ENCODE results near the gene TRIM62. TPM values are rescaled to one million over a fixed set of nuclear protein-coding genes. Genes with fewer than 3 reads are reported as not detected.

TRIM62 gene
- total RNA-seq, 1 experiment from 2014 or later: 2.8 TPM

DNA sequence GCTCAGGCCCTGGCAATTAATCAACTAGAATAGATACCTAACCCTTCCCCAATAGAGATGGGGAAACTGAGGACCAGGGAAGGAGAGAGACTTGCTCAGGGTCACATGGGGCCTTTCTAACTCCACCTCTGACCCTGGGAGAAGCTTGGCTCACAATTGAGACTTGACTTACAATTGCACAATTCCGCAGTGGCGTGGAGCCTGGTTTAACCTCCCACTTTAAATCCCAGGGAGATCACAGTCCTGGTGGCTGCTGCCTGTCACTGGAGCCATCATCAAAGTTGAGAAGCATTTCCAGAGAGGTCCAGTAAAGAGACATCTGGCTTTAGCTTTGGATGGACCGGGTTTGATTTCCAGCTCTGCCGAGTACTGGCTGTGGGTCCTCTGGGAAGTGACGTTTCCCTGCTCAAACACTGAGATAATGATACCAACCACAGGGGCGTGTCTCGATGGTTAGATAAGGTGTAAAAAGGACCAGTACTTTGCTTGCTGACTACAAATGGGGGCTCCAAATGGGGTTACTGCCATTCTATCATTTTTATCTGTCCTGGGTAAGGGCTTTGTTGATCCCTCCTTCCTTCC, 39.3 kb downstream of the TRIM62 start:
- Histone ChIP-seq H3K9me3 (ENCODE audit: low read depth, low read length, poor library complexity, severe bottlenecking) (no peaks in the 10 kb centered on the region), H3K27me3 (replicated peaks; ENCODE audit: insufficient read depth, low read depth, low read length, poor library complexity) (no peaks in the 10 kb centered on the region), H3K27ac (ENCODE audit: low read depth, low read length, poor library complexity, severe bottlenecking) (no peak overlapping the region), H3K4me1 (ENCODE audit: insufficient read depth, low read length, poor library complexity, severe bottlenecking) (peaks cover 2% of the 10 kb centered on the region), H3K36me3 (ENCODE audit: insufficient read depth, low read length, poor library complexity, severe bottlenecking) (no peaks in the 10 kb centered on the region), H3K4me3 (ENCODE audit: low read depth, low read length, poor library complexity, severe bottlenecking) (no peak overlapping the region)
- TF ChIP-seq, protein P1, sequence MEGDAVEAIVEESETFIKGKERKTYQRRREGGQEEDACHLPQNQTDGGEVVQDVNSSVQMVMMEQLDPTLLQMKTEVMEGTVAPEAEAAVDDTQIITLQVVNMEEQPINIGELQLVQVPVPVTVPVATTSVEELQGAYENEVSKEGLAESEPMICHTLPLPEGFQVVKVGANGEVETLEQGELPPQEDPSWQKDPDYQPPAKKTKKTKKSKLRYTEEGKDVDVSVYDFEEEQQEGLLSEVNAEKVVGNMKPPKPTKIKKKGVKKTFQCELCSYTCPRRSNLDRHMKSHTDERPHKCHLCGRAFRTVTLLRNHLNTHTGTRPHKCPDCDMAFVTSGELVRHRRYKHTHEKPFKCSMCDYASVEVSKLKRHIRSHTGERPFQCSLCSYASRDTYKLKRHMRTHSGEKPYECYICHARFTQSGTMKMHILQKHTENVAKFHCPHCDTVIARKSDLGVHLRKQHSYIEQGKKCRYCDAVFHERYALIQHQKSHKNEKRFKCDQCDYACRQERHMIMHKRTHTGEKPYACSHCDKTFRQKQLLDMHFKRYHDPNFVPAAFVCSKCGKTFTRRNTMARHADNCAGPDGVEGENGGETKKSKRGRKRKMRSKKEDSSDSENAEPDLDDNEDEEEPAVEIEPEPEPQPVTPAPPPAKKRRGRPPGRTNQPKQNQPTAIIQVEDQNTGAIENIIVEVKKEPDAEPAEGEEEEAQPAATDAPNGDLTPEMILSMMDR (conservative IDR thresholded peaks at IDR 0.05; ENCODE audit: low read depth, low read length): no peak
- TF ChIP-seq EZH2 (IDR thresholded peaks at IDR 0.05; ENCODE audit: borderline replicate concordance, low read depth, low read length, poor library complexity, severe bottlenecking): no peak
- intact Hi-C loops (cut with micrococcal nuclease; ENCODE audit: unreplicated experiment): no loop called here
- BruUV-seq (replicated peaks): no TSS peak
- ChIA-PET POLR2A (ENCODE audit: low non-redundant PET) (no interaction called here), CTCF (interaction anchor here (0.6 kb wide), 1 partner anchor 28 kb away, joined by 6 read pairs; no protein-coding TSS in a partner anchor)
- DNase-seq (ENCODE audit: low spot score): no peak

DNA sequence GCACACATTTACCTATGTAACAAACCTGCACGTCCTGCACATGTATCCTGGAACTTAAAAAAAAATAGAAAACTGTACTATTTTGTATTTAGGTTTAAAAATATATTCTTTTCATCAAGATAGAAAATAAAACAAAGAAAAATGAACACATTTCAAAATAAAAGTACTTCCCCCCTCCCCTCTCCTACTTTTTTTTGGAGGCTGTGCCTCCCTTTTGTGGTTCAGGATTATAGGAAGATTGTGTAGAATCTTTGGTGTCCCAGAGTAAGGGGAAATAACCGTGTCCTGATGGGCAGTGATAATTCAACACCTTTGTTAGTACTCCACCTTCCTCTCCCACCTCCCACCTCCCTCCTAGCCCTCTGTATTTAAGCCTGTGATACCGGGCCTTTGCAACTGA, 40.1 kb downstream of the TRIM62 start:
- BruUV-seq (replicated peaks): no TSS peak
- DNase-seq (ENCODE audit: low spot score): no peak
- Histone ChIP-seq H3K9me3 (ENCODE audit: low read depth, low read length, poor library complexity, severe bottlenecking) (no peaks in the 10 kb centered on the region), H3K36me3 (ENCODE audit: insufficient read depth, low read length, poor library complexity, severe bottlenecking) (no peaks in the 10 kb centered on the region), H3K27ac (ENCODE audit: low read depth, low read length, poor library complexity, severe bottlenecking) (no peak overlapping the region), H3K4me3 (ENCODE audit: low read depth, low read length, poor library complexity, severe bottlenecking) (no peak overlapping the region), H3K4me1 (ENCODE audit: insufficient read depth, low read length, poor library complexity, severe bottlenecking) (peaks cover 8% of the 10 kb centered on the region), H3K27me3 (replicated peaks; ENCODE audit: insufficient read depth, low read depth, low read length, poor library complexity) (no peaks in the 10 kb centered on the region)
- ChIA-PET CTCF (no interaction called here), POLR2A (ENCODE audit: low non-redundant PET) (no interaction called here)
- TF ChIP-seq, protein P1 (conservative IDR thresholded peaks at IDR 0.05; ENCODE audit: low read depth, low read length): no peak
- no peak for TF ChIP-seq EZH2 (IDR thresholded peaks at IDR 0.05; ENCODE audit: borderline replicate concordance, low read depth, low read length, poor library complexity, severe bottlenecking)
- intact Hi-C loops (cut with micrococcal nuclease; ENCODE audit: unreplicated experiment): no loop called here

DNA sequence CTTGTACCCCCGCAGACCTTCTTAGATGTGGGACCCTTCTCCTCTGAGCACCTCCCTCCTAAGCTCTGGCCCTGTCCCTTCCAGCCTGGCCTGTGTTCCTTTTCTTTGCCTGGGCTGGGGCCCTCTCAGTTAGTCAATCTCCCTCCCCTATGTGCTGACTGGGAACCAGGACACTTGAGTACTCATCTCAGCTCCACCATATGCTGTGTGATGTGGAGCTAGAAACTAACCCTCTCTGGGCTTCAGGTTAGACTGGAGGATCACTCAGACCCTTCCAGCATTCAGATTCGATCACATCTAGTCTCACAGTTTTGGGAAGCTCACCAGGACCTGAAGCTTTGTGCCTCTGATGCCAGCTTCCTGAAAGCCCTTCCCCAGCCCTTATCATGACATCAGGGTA, 40.6 kb downstream of the TRIM62 start:
- intact Hi-C loops (cut with micrococcal nuclease; ENCODE audit: unreplicated experiment): no loop called here
- ChIA-PET POLR2A (ENCODE audit: low non-redundant PET) (interaction anchor here (0.8 kb wide), 1 partner anchor 72 kb away, joined by 4 read pairs; no protein-coding TSS in a partner anchor), CTCF (no interaction called here)
- H3K4me1 ChIP-seq (ENCODE audit: insufficient read depth, low read length, poor library complexity, severe bottlenecking): peaks cover 8% of the 10 kb centered on the region
- H3K27ac ChIP-seq (ENCODE audit: low read depth, low read length, poor library complexity, severe bottlenecking): no peak overlapping the region
- no peak for DNase-seq (ENCODE audit: low spot score)
- no TSS peak for BruUV-seq (replicated peaks)
- no peaks in the 10 kb centered on the region for H3K9me3 ChIP-seq (ENCODE audit: low read depth, low read length, poor library complexity, severe bottlenecking)
- no peaks in the 10 kb centered on the region for H3K36me3 ChIP-seq (ENCODE audit: insufficient read depth, low read length, poor library complexity, severe bottlenecking)
- TF ChIP-seq EZH2 (IDR thresholded peaks at IDR 0.05; ENCODE audit: borderline replicate concordance, low read depth, low read length, poor library complexity, severe bottlenecking): no peak
- TF ChIP-seq, protein P1 (conservative IDR thresholded peaks at IDR 0.05; ENCODE audit: low read depth, low read length): no peak
- H3K27me3 ChIP-seq (replicated peaks; ENCODE audit: insufficient read depth, low read depth, low read length, poor library complexity): no peaks in the 10 kb centered on the region
- H3K4me3 ChIP-seq (ENCODE audit: low read depth, low read length, poor library complexity, severe bottlenecking): no peak overlapping the region

Data from A673 (cell line).